Activated CD8-positive, alpha-beta memory T cell treated with anti-CD3 and anti-CD28 coated beads, Interleukin-2, amount 50 U/mL, for 1 hour (primary cell): ENCODE results near the gene ZDHHC13.

Source experiments
- DNase-seq: peaks from one replicate; pipeline ENCODE4 v3.0.0-alpha.2; 2020; ENCODE audit errors: extremely low read depth

The ZDHHC13 gene, protein sequence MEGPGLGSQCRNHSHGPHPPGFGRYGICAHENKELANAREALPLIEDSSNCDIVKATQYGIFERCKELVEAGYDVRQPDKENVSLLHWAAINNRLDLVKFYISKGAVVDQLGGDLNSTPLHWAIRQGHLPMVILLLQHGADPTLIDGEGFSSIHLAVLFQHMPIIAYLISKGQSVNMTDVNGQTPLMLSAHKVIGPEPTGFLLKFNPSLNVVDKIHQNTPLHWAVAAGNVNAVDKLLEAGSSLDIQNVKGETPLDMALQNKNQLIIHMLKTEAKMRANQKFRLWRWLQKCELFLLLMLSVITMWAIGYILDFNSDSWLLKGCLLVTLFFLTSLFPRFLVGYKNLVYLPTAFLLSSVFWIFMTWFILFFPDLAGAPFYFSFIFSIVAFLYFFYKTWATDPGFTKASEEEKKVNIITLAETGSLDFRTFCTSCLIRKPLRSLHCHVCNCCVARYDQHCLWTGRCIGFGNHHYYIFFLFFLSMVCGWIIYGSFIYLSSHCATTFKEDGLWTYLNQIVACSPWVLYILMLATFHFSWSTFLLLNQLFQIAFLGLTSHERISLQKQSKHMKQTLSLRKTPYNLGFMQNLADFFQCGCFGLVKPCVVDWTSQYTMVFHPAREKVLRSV

DNA sequence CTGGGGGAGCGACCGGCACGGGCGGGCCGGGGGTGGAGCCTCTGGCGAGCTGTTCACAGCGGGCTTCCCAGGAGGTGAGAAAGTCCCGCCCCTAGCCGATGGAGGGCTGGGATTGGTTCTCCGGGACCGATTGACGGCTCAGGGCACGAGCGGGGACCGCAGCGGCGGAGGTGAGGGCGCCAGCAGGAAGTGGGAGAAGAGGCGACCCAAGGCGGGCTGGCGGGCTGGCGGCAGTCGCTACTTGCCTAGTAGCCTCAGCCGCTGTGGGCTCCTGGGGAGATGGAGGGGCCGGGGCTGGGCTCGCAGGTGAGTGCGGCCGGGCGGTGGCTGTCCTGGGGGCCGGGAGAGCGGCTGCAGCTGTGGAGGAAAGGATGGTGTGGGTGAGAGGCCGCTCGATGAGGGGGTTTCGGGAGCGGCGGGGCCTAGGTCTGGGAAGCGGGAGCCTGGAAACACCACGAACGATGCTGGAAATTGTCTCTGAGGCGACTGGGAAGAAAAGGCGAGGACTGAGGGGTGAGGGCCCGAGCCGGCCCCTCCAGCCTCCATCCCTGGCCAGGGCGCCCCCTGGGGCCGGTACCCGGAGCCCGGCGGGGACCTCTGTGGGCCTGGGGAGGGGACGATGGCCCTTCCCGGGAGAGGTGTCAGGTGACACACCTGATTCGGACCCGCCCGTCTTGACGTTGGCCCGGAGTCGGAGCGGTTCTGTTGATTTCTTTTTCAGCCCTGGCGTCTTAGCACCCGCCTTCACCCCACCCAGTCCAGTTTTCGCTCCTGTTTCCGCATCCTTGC, at the start of gene ZDHHC13:
TSS of gene ZDHHC13 (plus strand) at position 198 of the 789 bp plus-strand sequence. CDS start at position 280, 82 bp downstream.
- DNase-seq = peak; percentile 70

DNA sequence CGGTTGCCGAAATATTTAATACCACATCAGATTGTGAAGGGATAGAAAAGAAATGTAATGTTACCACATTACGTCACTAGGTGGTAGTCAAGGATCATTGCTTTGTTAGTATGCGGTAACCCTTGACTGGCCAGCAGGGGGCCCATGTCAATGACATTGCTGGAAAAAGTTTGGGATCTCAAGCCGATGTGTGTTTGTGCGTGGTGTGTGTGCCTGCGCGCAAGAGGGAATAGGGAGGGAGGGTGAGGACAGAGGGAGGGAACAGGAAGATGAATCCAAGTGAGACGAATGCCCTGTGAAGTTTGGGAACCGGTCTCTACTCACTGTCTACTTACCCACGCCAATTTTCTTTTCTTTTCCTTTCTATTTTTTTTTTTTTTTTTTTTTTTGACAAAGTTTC, 45.7 kb upstream of the ZDHHC13 start:
- no peak for DNase-seq

DNA sequence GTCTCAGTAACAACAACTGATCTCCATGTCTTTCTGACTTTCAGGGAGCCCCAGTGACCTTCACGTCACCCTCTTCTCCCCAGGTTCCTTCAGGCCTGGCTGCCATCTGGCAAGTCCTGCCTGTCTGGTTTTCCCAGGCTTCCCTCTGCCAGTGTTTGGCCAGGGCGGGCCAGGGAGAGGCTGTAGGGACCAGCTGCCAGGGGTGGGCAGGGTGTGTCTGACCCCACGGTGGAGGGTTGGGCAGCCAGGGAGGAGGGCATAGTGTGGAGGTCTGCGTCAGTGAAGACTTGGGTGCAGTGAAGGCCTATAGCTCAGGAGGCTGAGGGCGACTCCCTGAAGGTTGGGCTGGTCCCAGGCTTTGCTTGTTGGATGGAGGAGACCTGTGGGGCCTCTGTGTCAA, 44.5 kb upstream of the ZDHHC13 start:
- no peak for DNase-seq

DNA sequence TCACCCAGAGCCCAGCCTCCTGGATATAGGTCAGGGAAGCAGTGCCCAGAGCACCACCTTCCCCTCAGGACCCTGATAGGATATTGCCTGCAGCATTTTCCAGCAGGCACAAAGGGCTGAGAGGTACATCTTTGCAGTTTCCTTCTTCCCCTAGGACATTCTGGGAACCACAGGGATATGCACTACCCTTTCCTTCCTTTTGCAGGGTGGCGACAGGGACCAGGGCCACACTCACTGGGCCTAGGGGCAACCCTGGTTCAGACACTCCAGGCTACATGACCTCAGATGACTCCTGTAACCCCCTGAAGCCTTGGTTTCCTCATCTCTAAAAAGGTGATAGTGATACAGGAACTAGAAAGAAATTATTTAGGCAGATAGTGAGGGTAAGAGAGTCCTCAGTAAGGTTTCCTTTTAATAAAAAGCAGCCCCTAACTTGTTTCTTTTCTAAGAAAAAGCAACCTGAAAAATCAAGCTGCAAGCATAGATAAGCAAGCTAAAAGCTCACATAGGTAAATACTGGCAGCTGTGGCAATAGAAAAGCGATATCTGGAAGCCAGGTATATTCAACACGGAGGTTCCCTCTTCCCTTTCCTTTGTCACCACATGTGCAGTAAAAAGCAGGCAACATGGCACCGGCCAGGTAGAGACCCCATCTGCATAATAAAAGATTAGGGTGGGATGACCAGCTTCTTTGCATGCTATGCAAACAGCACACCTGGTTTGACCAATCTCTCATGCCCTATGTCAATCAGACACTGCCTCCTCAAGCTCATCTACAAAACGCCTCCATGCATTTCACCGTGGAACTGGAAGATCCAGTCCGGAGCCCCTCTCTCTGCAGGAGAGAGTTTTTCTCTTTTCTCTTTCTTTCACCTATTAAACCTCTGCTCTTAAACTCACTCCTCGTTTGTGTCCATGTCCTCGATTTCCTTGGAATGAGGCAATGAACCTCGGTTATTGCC, 43.2 kb upstream of the ZDHHC13 start:
- no peak for DNase-seq

DNA sequence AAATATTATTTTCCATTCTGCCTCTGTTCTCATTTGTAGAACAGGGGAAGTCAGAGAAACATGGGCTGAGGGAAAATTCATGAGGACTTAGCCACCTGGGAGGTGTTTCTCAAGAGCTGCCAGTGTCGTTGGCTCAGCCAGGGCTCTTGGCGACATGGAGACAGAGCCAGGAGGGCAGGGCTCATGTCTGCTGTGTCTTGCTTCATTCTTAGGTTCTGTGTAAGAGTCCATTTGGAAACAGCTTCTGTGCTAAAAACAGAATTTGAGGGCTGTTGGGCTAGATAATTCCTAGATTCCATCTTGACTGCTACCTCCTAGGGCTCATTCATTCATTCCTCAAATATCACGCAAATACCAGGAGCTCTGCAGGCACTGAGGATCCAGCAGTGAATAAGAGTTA, 41.3 kb upstream of the ZDHHC13 start:
- DNase-seq = no peak

DNA sequence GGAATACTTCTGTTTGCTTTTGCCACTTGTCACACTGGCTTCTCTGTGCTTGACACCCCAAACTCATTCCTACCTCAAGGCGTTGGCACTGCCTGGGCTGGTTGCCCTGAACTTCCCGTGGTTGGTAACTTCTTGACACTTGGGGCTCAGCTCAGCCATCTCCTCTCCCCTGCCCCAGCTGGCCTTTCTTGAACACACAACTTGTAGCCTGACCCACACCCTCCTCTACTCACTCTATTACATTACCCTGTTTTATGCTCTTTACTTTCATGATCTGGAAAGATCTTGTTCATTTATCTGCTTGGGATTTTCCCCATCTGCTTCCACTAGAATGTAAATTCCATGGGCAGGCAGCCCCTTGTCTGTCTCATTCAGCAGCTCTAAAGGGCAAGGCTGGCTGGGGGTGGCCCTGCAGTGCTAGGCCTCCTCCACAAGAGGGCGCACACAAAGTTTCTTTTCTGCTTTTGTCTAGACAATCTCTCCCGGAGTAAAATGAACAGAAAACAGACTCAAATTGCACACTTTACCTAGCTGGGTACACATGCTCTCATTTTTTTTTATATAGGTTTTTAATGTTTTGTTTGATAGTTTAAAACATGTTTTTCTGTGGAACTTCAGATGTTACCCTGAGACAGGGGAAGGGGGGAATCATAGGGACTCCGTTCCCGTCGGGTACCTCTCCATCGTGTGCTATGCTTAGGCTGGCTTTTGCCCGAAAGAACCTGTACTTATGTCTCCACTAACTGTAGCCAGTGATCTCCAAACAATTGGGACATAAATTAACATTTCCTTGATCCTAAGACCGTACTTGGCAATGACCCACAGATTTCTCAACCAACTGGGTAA, 40.0 kb upstream of the ZDHHC13 start:
- DNase-seq = no peak

DNA sequence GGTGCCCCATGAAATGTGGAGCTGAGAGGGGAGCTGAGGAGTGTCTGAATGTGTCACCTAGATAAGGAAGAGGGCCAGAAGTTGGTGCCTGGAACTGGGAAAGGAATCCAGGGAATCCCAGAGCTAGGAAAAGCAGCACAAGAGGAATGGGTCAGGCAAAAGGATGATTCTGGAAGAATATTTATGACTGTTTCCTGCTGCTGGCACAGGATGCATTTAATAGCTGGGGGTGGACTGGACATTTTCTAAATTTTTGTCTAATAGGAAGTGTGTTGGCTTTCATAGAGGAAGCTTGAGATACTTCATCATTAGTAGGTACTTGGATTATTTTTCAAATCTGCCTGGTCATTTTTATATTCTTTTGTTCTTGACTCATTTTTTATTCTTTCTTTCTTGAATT, 39.0 kb upstream of the ZDHHC13 start:
- DNase-seq = no peak

DNA sequence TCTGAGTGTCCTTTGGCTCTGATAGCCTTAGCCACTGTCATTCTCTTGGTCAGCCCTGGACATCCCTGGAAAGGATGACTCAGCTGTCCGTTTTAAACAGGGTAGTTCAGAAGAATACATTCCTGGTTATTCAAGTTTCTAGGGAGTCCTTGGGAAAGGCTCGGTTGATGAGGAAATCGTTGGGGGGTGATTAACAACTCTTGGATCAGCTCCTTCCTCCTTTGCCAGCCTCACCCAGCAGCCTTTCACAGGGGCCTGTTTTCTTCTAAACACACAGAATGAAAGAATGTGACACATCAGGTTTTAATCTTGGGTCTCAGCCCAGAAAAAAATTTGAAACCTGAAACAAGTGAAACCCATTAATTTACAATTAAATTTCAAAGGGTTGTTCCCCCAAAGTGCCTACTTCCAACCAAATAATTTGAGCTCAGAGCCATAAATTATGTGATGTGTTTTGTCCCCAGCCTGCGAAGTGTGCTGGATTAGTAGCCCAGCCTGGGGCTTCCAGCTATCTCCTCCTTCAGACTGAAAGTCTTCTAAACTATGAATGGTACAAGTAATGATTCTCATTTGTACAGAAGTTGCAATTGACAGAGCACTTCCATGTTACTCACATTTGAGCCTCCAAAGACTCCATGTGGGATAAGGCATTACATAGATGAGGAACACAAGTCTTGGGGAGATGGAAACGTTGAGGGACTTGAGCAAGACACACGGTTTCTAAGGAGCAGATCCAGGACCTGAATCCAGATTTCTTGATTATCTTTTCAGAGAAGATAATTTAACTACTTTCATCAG, 37.1 kb upstream of the ZDHHC13 start:
- no peak for DNase-seq

DNA sequence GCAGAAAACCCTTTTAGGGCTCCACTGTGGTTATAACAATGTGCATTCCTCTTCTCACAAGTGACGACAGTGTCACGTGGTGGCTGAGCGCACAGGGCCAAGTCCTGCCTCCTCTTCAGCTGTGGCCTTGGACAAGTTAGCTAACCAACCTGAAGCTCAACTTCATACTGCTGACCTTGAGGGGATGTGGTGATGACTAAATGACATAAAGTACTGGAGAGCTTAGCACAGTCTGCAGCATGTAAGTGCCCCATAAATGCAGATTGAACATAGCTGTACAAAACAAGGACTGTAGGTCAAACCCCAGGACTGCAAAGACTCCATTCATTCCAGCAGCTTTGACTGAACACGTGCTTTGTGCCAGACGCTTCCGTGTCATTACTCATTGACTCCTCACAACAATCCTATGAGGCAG, 36.4 kb upstream of the ZDHHC13 start:
- DNase-seq = no peak

DNA sequence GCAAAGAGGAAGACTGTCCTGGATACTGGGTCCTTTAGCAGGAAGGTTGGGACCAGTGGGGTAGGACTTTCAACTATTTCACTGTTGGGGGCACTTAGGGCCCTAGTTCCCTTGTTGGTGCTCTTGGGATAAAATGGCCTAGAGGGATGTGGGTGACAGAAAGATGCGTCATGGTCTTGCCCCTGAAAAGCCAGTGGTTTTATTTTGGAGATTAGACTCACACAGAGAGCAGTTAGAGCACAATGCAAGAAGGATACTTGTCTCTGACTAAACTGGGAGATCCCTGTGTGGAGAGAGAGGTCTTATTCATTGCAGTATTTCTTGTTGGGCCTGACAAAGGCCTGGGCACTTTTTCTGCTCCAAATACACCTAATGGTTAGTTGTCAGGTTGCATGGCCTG, 33.8 kb upstream of the ZDHHC13 start:
- DNase-seq = no peak

DNA sequence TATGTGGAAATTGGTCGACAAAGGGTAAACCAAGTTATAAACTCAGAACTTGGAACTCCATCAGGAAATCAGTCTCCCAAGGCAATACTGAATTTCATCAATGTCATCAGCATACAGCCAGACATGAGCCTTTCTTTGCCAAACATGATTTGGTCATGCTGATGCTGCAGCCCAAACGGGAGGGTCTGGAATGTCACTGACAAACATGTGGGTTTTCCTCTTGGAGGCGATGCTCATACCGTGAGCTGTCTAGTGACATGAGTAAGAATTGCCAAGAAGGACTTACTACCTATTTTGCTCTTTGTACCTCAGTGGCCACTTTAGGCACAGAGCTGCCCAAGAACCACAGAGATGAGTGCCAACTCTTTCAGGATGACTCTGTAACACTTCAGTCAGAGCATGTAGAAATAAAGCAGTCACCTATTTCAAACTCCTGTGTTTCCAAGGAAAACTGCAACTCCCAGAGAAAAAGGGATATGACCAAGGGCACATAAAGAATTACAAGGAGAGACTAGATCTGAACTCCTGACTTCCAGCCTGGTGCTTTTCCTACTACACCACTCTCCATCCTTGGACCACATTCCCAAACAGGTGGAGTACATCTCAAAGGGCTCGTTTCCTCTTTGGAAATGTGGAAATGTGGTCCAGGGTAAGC, 32.2 kb upstream of the ZDHHC13 start:
- no peak for DNase-seq

DNA sequence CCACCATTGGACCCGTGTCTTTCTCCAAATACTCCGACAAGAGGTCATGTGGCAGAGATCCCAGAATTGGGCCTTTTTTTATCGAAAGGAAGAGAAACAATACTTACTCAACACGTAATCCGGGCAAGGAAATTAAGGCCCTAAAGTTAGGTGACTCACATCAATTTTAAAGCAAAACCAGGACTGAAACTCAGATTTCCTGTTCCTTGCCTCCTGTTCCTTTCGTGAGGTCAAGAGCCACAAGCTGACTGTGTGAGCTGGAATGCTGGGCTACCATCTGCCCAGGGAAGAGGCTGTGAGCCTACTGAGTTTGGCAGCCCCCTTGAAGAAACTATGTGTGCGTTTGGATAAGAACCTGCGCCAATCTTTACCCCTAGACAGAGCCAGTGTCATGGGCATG, 29.3 kb upstream of the ZDHHC13 start:
- DNase-seq = no peak

DNA sequence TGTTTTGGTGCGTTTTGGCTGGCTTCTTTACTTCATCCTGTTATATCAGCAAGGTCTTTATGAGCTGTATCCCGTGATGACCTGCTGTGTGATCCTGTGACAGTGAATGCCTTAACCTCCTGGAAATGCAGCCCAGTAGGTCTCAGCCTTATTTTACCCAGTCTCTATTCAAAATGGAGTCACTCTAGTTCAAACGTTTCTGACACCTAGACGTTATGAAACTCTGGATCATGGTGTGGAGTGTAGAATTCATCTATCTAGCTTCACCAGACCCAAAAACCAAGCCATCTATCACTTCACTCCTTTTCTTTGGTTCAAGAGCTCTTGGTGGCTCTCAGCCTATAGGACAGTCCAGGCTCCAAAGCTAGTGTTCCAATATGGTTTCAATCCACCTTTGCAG, 28.2 kb upstream of the ZDHHC13 start:
- DNase-seq = no peak

DNA sequence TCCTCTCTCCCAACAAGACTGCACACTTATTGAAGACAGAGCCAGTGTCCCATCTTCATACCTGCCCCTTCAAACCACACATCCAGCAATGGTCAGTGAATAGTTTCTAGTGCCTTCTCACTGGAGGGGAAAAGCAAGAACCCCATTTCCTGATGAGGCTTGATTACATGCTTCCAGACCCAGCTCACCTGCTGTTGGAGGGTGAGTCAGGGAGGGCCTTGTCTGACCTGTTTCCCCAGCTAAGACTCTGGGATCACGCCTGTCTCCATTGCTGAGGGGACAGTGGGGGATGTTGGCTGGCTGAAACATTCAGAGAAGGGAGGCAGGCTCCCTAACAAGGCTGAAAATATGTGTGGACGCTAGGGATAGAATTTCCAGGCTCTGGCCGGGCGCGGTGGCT, 27.5 kb upstream of the ZDHHC13 start:
- DNase-seq = no peak

DNA sequence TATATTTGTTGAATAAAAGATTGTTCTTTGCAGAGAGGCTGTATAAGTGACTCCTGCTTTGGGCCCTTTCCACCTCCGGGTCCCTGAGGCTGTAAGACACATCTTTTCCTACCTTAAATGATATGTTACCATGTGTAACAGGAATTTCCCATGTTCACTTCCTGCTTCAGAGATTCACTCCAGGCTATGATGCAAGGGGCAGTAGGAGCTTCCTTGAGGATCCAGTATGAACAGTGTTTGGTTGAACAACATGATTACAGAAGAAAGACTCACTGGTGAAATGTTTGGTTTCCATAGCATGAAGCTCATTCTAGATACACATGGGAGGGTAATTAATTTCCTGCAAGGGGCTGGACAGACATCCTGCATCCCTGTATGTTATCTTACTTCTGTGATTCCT, 25.6 kb upstream of the ZDHHC13 start:
- DNase-seq = no peak

DNA sequence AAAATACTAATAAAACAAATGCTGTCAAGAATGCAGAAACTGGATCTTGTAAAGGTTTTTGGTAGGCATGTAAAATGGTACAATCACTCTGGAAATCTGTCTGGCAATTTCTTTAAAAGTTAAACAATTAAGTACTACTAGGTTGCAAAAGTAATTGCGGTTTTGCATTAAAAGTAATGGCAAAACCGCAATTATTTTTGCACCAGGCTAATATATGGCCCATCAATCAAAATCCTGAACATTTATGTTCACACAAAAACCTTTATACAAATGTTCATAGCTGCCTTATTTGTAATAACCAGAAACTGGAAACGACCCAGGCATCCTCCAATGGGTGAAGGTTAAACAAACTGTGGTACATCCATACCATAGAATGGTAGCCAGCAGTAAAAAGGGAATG, 24.6 kb upstream of the ZDHHC13 start:
- DNase-seq = no peak

DNA sequence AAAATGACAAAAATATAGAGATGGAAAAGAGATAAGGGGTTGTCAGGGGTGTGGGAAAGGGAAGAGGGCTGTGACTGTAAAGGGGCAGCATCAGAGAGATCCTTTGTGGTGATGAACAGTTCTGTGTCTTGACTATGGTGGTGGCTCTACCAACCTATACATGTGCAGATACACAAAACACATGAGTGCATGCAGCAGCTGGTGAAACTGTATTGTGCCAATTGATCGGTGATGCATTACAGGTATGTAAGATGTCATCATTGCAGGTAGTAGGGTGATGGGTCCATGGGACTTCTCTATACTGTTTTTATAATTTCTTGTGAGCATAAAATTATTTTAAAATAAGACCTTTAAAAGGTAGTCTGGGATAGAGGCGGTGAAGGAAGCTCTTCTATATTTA, 24.1 kb upstream of the ZDHHC13 start:
- no peak for DNase-seq

DNA sequence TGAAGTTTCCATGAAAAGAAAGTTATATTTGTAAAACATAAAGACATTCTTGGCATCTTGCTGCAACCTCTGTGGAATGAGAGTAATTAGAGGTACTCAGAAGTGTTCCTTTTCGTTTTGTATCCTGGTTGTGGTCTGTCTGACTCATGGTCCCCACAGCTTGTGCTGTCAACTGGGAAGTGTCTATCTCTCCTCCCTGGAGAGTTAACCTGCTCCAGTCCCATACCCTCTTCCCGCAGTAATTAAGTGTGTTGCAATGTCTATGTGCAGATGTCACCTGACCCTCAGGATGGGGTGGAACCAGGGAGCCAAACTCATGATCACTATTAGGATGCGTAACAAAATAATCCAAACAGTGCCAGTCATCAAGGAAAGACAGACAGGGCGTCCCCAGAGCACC, 23.0 kb upstream of the ZDHHC13 start:
- no peak for DNase-seq

DNA sequence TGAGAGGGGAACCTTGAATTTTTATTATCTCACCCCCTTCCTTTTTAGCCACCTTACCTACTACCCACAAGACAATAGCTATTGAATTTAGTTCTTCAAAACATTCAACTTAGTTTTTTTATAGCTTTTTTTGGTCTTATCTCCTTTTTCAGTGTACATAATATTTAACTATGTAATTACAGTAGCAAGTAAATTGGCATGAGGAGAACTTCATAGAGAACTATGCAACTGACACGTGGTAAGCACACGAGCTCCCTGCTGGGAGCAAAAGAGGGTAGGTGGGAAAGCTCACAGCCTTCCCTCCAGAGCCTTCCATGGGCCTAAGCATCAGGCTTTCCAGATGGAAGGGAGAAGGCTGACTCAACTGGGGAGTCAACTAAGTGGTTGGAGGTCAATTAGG, 22.1 kb upstream of the ZDHHC13 start:
- no peak for DNase-seq
